GM18907 (cell line): ENCODE measurements around the gene LARP4.
"Not testable (repeated sequence)": the region's sequence is repeated elsewhere in the genome, so short reads cannot be mapped to it uniquely, and the experiment has no call there.

Experiments used
- ATAC-seq: cut with Tn5 transposase; IDR thresholded peaks from one replicate; pipeline ENCODE4 v1.9.1; 2021; ENCODE audit warnings: mild to moderate bottlenecking, moderate library complexity; ENCODE audit not compliant: unreplicated experiment

Gene LARP4

GRCh38 chr12:50400104-50400637, 514 bp upstream of the LARP4 start:
- no peak for ATAC-seq

GRCh38 chr12:50401500-50402081, 906 bp downstream of the LARP4 start:
- peak; percentile 5 for ATAC-seq

GRCh38 chr12:50402264-50403000, 1.7 kb downstream of the LARP4 start:
- no peak for ATAC-seq

GRCh38 chr12:50403001-50403440, 2.3 kb downstream of the LARP4 start:
- no peak for ATAC-seq

- no peak for ATAC-seq
These were observed 3.6 kb downstream of the LARP4 start for GRCh38 chr12:50404307-50404706.

- ATAC-seq, result no peak
These were observed 10.5 kb downstream of the LARP4 start for GRCh38 chr12:50411051-50411660.

GRCh38 chr12:50415899-50416479, 15.3 kb downstream of the LARP4 start:
- ATAC-seq, result no peak

- ATAC-seq, result no peak
These were observed 18.6 kb downstream of the LARP4 start for GRCh38 chr12:50419112-50419909.

- not testable (repeated sequence) for ATAC-seq
These were observed 22.2 kb downstream of the LARP4 start for GRCh38 chr12:50422855-50423254.

GRCh38 chr12:50423342-50423741, 22.7 kb downstream of the LARP4 start:
- not testable (repeated sequence) for ATAC-seq

- ATAC-seq, result no peak
These were observed 25.0 kb downstream of the LARP4 start for GRCh38 chr12:50425589-50426258.

GRCh38 chr12:50431656-50432055, 31.0 kb downstream of the LARP4 start:
- ATAC-seq, result not testable (repeated sequence)

GRCh38 chr12:50440288-50440687, 39.6 kb downstream of the LARP4 start:
- ATAC-seq, result no peak

GRCh38 chr12:50441763-50442162, 41.1 kb downstream of the LARP4 start:
- no peak for ATAC-seq

GRCh38 chr12:50442178-50442908, 41.7 kb downstream of the LARP4 start:
- ATAC-seq, result no peak

GRCh38 chr12:50449671-50450070, 49.0 kb downstream of the LARP4 start:
- not testable (repeated sequence) for ATAC-seq

- ATAC-seq, result no peak
These were observed 52.1 kb downstream of the LARP4 start for GRCh38 chr12:50452795-50453194.

- ATAC-seq, result no peak
These were observed 53.2 kb downstream of the LARP4 start for GRCh38 chr12:50453872-50454271.

- no peak for ATAC-seq
These were observed 57.9 kb downstream of the LARP4 start for GRCh38 chr12:50458606-50459005.
